Neural progenitor cell (in vitro differentiated cells): ENCODE measurements around the gene METRNL. TPM values are rescaled to one million over a fixed set of nuclear protein-coding genes. Genes with fewer than 3 reads are reported as not detected.

Experiments
- DNase-seq: peaks from one replicate; pipeline ENCODE4 v3.0.0-alpha.2; 2016; ENCODE audit warnings: low spot score
- H2AFZ ChIP-seq: fragments of 200-600 bp; sonication (generic); replicated peaks from 2 replicates; pipeline ENCODE4 v1.6.1; 2016; ENCODE audit warnings: antibody characterized with exemption
- H3F3A ChIP-seq: fragments of 200-600 bp; sonication (generic); 2 replicates; pipeline ENCODE4 v1.6.1; 2016; ENCODE audit warnings: antibody characterized with exemption, low read depth
- H3K27ac ChIP-seq: fragments of 200-600 bp; sonication (generic); 2 replicates; pipeline ENCODE4 v1.5.1; 2016; ENCODE audit warnings: mild to moderate bottlenecking
- H3K27me3 ChIP-seq: fragments of 200-600 bp; sonication (generic); 2 replicates; pipeline ENCODE4 v1.6.1; 2016; ENCODE audit warnings: mild to moderate bottlenecking, moderate library complexity
- H3K36me3 ChIP-seq: fragments of 200-600 bp; sonication (generic); 2 replicates; pipeline ENCODE4 v1.5.1; 2016
- H3K4me1 ChIP-seq: fragments of 200-600 bp; sonication (generic); 2 replicates; pipeline ENCODE4 v1.6.1; 2016; ENCODE audit warnings: mixed run types
- H3K4me2 ChIP-seq: fragments of 200-600 bp; sonication (generic); 2 replicates; pipeline ENCODE4 v1.6.1; 2016
- H3K4me3 ChIP-seq: fragments of 200-600 bp; sonication (generic); 2 replicates; pipeline ENCODE4 v1.5.1; 2016
- H3K79me2 ChIP-seq: fragments of 200-600 bp; sonication (generic); 2 replicates; pipeline ENCODE4 v1.6.1; 2016; ENCODE audit warnings: low read depth
- H3K9ac ChIP-seq: fragments of 200-600 bp; sonication (generic); 2 replicates; pipeline ENCODE4 v1.6.1; 2016
- H3K9me3 ChIP-seq: fragments of 200-600 bp; sonication (generic); 2 replicates; pipeline ENCODE4 v1.5.1; 2016; ENCODE audit warnings: low read depth
- H4K20me1 ChIP-seq: fragments of 200-600 bp; sonication (generic); 2 replicates; pipeline ENCODE4 v1.6.1; 2016; ENCODE audit warnings: low read depth
- H3K27ac Mint-ChIP-seq: 3 replicates; pipeline ENCODE4 v1.8.0; 2021; ENCODE audit warnings: mixed read lengths
- H3K27me3 Mint-ChIP-seq: 2 replicates; pipeline ENCODE4 v1.8.0; 2022; ENCODE audit warnings: low read depth, mild to moderate bottlenecking, inconsistent platforms, moderate library complexity, mixed read lengths; ENCODE audit not compliant: insufficient read depth
- H3K36me3 Mint-ChIP-seq: 3 replicates; pipeline ENCODE4 v1.8.0; 2021; ENCODE audit warnings: mixed read lengths
- H3K4me1 Mint-ChIP-seq: 3 replicates; pipeline ENCODE4 v1.8.0; 2021; ENCODE audit warnings: mixed read lengths
- H3K4me3 Mint-ChIP-seq: 3 replicates; pipeline ENCODE4 v1.8.0; 2021; ENCODE audit warnings: mild to moderate bottlenecking, moderate library complexity, mixed read lengths
- H3K9me3 Mint-ChIP-seq: 3 replicates; pipeline ENCODE4 v1.8.0; 2020; ENCODE audit warnings: mixed read lengths
- EZH2 ChIP-seq: fragments of 200-600 bp; sonication (generic); IDR thresholded peaks from 2 replicates; pipeline ENCODE4 v1.6.1; 2017; ENCODE audit warnings: antibody characterized with exemption, mild to moderate bottlenecking, moderate library complexity
- EZH2phosphoT487 ChIP-seq: fragments of 200-600 bp; sonication (generic); IDR thresholded peaks from 2 replicates; pipeline ENCODE4 v1.6.1; 2017; ENCODE audit warnings: antibody characterized with exemption
- total RNA-seq: library from RNA; depleted of rRNA; stranded (reverse); fragments of >200 nt; gene quantifications from 2 replicates; pipeline ENCODE4 v1.2.3, GENCODE V29; 2015; ENCODE audit warnings: low replicate concordance
- TF ChIP-seq, protein P1 (sequence below): fragments of 200-600 bp; sonication (generic); IDR thresholded peaks from 2 replicates; pipeline ENCODE4 v1.5.1; 2017; ENCODE audit warnings: antibody characterized with exemption, mild to moderate bottlenecking

Gene METRNL
- total RNA-seq, 1 donor from 2014 or later, result 3.6 TPM

DNA sequence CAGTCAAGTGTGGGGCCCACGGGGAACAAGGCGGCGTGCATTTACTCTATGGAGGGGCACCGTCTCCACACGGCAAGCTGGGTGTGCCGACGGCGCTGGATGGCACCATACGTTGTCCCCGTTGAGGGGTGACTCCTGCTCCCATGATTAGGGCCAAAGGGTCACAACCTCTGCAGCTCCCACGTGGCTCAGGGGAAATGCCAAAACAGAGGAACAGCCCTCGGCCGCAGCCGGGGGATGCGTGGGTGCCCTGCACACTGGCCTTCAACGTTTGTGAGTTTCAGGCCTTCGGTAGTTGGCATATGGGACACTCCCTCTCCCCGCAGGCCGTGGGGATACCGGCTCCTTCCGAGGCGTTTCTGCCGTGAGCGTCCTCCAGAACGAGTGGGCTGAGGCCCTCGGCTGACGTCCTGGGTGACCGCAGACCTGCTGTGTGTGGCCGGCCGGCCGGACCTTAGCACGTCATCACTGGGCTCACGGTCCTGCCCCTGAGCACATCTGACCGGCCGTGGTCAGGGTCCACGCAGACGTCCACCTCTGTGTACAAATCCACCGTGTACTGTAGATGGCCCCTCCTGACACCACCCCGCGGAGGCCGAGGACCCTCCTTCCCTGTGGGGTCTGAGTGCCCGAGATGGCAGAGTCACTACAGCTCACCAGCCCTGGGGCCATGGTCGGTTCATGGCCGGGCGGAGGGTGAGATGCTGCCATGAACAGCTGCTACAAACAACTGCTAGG lies 4.8 kb upstream of the METRNL start:
- no peak overlapping the region for H3K9ac ChIP-seq
- H3K4me3 Mint-ChIP-seq, result no peak overlapping the region
- no peak overlapping the region for H3K27ac Mint-ChIP-seq
- TF ChIP-seq EZH2 (no peak), EZH2phosphoT487 (no peak)
- TF ChIP-seq, protein P1, sequence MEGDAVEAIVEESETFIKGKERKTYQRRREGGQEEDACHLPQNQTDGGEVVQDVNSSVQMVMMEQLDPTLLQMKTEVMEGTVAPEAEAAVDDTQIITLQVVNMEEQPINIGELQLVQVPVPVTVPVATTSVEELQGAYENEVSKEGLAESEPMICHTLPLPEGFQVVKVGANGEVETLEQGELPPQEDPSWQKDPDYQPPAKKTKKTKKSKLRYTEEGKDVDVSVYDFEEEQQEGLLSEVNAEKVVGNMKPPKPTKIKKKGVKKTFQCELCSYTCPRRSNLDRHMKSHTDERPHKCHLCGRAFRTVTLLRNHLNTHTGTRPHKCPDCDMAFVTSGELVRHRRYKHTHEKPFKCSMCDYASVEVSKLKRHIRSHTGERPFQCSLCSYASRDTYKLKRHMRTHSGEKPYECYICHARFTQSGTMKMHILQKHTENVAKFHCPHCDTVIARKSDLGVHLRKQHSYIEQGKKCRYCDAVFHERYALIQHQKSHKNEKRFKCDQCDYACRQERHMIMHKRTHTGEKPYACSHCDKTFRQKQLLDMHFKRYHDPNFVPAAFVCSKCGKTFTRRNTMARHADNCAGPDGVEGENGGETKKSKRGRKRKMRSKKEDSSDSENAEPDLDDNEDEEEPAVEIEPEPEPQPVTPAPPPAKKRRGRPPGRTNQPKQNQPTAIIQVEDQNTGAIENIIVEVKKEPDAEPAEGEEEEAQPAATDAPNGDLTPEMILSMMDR, result no peak
- H3K79me2 ChIP-seq, result no peaks in the 10 kb centered on the region
- H3K27me3 ChIP-seq, result peaks cover 36% of the 10 kb centered on the region
- H4K20me1 ChIP-seq, result no peaks in the 10 kb centered on the region
- no peak overlapping the region for H3K27ac ChIP-seq
- no peak overlapping the region for H2AFZ ChIP-seq
- no peaks in the 10 kb centered on the region for H3K36me3 Mint-ChIP-seq
- no peak for DNase-seq
- H3K36me3 ChIP-seq, result no peaks in the 10 kb centered on the region
- peaks cover 28% of the 10 kb centered on the region for H3K27me3 Mint-ChIP-seq
- H3K4me3 ChIP-seq, result no peak overlapping the region
- peaks cover 5% of the 10 kb centered on the region for H3F3A ChIP-seq
- peaks cover 7% of the 10 kb centered on the region for H3K4me1 ChIP-seq
- H3K4me2 ChIP-seq, result no peak overlapping the region
- no peaks in the 10 kb centered on the region for H3K9me3 Mint-ChIP-seq
- H3K9me3 ChIP-seq, result no peaks in the 10 kb centered on the region
- peaks cover 24% of the 10 kb centered on the region for H3K4me1 Mint-ChIP-seq

DNA sequence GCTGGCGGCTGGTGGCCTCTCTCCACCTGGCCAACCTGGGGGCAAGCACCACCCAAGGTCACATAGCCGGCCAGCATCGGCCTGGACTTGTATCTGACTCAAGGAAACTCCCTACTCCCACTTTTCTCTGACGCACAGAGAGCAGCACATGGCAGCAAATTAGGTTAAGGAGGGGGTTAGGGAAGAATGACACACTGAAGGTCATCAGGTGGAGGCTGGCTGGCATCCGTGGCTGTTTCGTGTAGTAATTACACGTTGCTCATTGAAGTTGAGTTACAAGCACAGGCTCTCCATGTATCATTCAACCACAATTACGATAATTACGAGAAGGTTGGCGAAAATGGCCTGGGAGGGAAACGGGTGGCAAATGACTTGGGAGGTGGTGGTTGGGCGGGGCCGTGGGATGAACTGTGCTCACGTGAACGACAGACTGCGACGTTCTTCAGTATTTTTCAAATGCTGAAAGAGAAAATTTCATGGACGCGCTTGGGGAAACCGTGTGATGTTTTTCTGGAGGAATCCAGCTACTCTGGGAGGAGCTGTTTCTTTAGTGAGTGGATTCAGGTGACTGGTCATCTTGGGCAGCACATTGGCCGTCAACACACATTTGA lies 4.0 kb upstream of the METRNL start:
- Mint-ChIP-seq H3K27me3 (peaks cover 28% of the 10 kb centered on the region), H3K36me3 (no peaks in the 10 kb centered on the region), H3K27ac (peak overlapping the region; percentile 44), H3K4me3 (no peak overlapping the region), H3K9me3 (no peaks in the 10 kb centered on the region), H3K4me1 (peaks cover 18% of the 10 kb centered on the region)
- H3K9ac ChIP-seq, result no peak overlapping the region
- no peaks in the 10 kb centered on the region for H3K79me2 ChIP-seq
- TF ChIP-seq EZH2 (no peak), EZH2phosphoT487 (no peak)
- TF ChIP-seq, protein P1, result no peak
- no peak for DNase-seq
- peaks cover 7% of the 10 kb centered on the region for H3K4me1 ChIP-seq
- H3K36me3 ChIP-seq, result no peaks in the 10 kb centered on the region
- H3F3A ChIP-seq, result peaks cover 3% of the 10 kb centered on the region
- H3K27ac ChIP-seq, result no peak overlapping the region
- peaks cover 41% of the 10 kb centered on the region for H3K27me3 ChIP-seq
- no peak overlapping the region for H3K4me2 ChIP-seq
- H3K9me3 ChIP-seq, result no peaks in the 10 kb centered on the region
- H4K20me1 ChIP-seq, result no peaks in the 10 kb centered on the region
- no peak overlapping the region for H3K4me3 ChIP-seq
- no peak overlapping the region for H2AFZ ChIP-seq

DNA sequence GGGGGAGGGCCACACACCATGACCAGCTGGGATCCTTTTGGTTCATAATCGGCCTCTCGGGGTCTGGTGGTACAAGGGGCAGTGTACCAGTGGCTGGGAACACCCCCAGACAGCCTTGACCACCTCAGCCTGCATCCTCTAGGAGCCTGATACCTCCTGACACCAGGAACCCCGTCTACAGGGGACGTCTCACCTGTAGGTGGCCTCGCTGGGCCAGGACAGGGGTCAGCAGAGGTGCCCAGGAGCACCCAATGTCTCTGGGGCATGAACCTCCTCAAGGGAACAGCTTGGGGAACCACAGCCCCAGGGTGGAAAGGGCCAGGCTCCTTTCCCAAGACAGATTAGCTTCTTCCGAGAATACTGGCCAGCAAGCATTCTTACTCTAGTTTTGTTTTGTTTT lies 2.5 kb upstream of the METRNL start:
- H3K4me1 Mint-ChIP-seq, result peaks cover 9% of the 10 kb centered on the region
- H3K27me3 ChIP-seq, result peaks cover 57% of the 10 kb centered on the region
- no peak overlapping the region for H3K4me3 ChIP-seq
- H3K27me3 Mint-ChIP-seq, result peaks cover 24% of the 10 kb centered on the region
- no peak overlapping the region for H3K27ac Mint-ChIP-seq
- H3K4me1 ChIP-seq, result peaks cover 7% of the 10 kb centered on the region
- no peaks in the 10 kb centered on the region for H3K9me3 ChIP-seq
- no peaks in the 10 kb centered on the region for H3K79me2 ChIP-seq
- peaks cover 3% of the 10 kb centered on the region for H3F3A ChIP-seq
- H3K36me3 Mint-ChIP-seq, result peaks cover 3% of the 10 kb centered on the region
- H2AFZ ChIP-seq, result no peak overlapping the region
- H4K20me1 ChIP-seq, result peaks cover 12% of the 10 kb centered on the region
- H3K4me2 ChIP-seq, result no peak overlapping the region
- TF ChIP-seq EZH2phosphoT487, result no peak
- TF ChIP-seq, protein P1, result peak; percentile 21
- H3K4me3 Mint-ChIP-seq, result peak overlapping the region; percentile 80
- H3K9me3 Mint-ChIP-seq, result no peaks in the 10 kb centered on the region
- H3K36me3 ChIP-seq, result no peaks in the 10 kb centered on the region
- DNase-seq, result no peak
- H3K9ac ChIP-seq, result no peak overlapping the region
- H3K27ac ChIP-seq, result no peak overlapping the region
